Omental fat pad (tissue), 4 donors: ENCODE data around the gene GLDC. TPM values are rescaled to one million over a fixed set of nuclear protein-coding genes. Genes with fewer than 3 reads are reported as not detected.

ENCODE experiments used
- ATAC-seq: fragments of 150-250 bp; one replicate; pipeline ENCODE4 v1.9.1; 2016; ENCODE audit warnings: mild to moderate bottlenecking, moderate library complexity; ENCODE audit not compliant: low FRiP score
- DNase-seq: peaks from one replicate; pipeline ENCODE4 v3.0.0-alpha.2; 2019; ENCODE audit warnings: low spot score
- CTCF ChIP-seq, 3 donors: fragments of 450-650 bp; IDR thresholded peaks; one replicate each; pipeline ENCODE4 v1.5.1; 2016 to 2017; ENCODE audit warnings: antibody characterized with exemption in 3 of 3, mild to moderate bottlenecking in 3 of 3, moderate library complexity in 2 of 3
- total RNA-seq, 4 donors: library from RNA; depleted of rRNA; stranded (reverse); fragments of >200 nt; gene quantifications; one replicate each; pipeline ENCODE4 v1.1.0, GENCODE V29; 2016

GLDC gene
- total RNA-seq, 4 donors from 2014 or later = 0.13 to 1.7 (median 0.46) TPM; not detected in 1

DNA sequence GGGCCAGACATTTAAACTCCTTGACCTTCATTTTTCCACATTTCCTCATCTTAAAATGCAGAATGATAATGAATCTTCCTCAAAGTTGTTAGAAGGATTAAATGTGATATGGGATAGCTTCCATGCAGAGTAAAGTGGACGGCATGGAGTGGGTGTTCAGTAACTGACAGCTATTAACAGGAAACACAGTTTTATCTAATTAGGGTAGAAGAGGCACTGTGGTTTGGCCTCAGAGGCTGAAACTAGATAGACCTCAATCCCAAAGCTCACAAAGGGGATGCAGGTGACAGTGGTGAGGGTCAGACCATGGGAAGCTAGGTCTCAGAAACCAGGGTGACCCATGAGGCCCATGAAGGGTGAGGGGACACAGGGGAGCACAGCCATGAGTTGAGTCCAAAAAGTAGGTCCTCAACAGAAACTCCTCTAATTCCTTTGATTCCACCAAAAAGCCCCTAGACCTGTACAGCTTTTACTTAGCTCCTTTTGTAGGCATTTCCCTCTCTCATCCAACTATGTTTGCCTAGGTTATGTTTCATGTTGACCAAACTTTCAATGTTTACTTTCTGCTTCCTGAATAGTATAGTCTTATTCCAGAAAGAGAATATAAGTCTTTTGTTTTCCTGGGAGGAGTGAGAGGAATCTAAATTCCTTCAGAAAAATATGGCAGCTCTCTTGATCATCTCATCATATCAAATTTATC is 27.9 kb upstream of the GLDC start:
- no peak for ATAC-seq
- no peak for DNase-seq
- TF ChIP-seq CTCF (IDR thresholded peaks at IDR 0.05) = no peak

GRCh38 chr9:6672118-6672517 is 26.6 kb upstream of the GLDC start:
- no peak for TF ChIP-seq CTCF (IDR thresholded peaks at IDR 0.05)
- ATAC-seq (no peak), DNase-seq (no peak)

DNA sequence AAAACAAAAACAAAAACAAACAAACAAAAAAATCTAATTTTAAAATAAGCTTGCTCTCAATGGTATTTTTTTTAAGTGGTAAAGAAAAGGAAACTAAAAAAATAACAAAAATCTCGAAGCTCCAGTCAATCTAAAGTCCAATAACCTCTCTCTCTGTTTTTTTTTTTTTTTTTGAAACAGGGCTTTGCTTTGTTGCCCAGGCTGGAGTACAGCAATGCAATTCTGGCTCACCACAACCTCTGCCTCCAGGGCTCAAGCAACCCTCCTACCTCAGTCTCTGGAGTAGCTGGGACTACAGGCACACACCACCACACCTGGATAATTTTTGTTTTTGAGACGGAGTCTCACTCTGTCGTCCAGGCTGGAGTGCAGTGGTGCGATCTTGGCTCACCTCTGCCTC is 25.9 kb upstream of the GLDC start:
- TF ChIP-seq CTCF (IDR thresholded peaks at IDR 0.05) = no peak
- no peak for ATAC-seq
- no peak for DNase-seq

- ATAC-seq = no peak
- TF ChIP-seq CTCF (IDR thresholded peaks at IDR 0.05) = no peak
- DNase-seq = no peak
Observed at GRCh38 chr9:6669881-6670280, 24.4 kb upstream of the GLDC start.

DNA sequence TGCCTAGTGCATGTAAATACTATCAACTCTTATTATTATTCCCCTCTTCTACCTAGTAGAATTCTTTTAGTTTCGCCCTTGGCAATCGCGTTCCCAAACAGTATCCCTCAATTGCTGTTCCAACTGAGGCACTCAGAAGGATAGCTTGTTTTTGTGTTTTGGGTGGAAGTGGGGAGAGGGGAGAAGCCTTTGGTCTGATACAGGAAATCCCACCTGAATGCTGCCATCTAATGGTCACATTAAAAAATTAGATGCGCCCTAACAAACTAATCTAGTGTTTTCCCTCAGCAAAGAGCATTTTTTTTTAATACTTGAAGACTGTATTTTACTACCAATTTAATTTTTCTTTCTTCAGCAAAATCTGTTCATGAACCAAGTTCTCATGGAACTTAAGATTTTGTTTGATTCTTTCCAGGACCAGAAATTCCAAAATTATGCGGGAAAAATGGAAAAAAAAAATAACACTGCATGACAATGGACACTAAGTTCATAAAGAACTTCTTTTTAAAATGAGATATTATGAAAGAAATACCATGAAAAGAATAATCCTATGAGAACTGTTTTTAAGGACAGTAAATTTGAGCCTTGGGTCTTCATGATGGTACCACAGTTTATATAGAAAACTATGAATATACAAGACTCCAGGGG is 22.2 kb upstream of the GLDC start:
- peak in 1 of 3 donors; percentile 13 for TF ChIP-seq CTCF (IDR thresholded peaks at IDR 0.05)
- ATAC-seq = no peak

GRCh38 chr9:6667080-6667479 is 21.6 kb upstream of the GLDC start:
- ATAC-seq = no peak
- no peak for TF ChIP-seq CTCF (IDR thresholded peaks at IDR 0.05)
- no peak for DNase-seq

More for the DNA sequence above, 22.2 kb upstream of the GLDC start:
- DNase-seq = no peak

DNA sequence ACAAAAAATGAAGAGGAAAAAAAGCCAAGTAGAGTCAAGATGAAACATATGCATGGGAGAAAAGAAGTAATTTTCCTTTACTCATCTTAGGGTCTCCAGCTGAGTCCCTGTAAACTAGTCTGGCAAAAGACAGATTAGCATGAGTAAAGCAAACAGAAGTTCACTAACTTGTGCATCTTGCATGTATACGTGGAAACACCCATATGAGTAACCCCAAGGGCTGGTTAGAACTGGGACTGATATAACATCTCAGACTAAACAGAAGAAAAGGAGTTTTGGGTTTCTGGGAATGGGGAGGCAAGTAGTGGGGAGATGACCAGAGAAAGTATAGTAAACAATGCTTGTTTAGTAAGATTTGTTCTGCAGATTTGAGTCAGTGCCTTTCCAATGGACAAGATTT is 20.1 kb upstream of the GLDC start:
- TF ChIP-seq CTCF (IDR thresholded peaks at IDR 0.05) = no peak
- DNase-seq = no peak
- no peak for ATAC-seq
